ENCODE data around the gene DYNLT2B. TPM values are rescaled to one million over a fixed set of nuclear protein-coding genes. Genes with fewer than 3 reads are reported as not detected.
"Not testable (repeated sequence)": the region's sequence is repeated elsewhere in the genome, so short reads cannot be mapped to it uniquely, and the experiment has no call there.

Gene DYNLT2B
- total and polyA plus RNA-seq, 4 donors = 1.1 to 3.7 (median 2.9) TPM

DNA sequence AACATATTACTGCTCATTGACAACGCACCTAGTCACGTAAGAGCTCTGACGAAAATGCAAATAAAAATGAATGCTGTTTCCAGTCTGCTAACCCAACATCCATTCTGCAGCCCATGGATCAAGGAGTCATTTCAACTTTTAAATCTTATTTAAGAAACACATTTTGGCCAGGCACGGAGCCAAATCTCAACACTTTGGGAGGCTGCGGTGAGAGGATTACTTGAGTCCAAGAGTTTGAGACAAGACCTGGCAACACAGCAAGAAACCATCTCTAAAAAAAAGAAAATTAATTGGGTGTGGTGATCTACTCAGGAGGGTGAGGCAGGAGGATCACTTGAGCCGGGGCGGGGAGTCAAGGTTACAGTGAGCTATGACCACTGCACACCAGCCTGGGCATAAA, 42.5 kb upstream of the DYNLT2B start (continued):
- TF ChIP-seq, protein P1, sequence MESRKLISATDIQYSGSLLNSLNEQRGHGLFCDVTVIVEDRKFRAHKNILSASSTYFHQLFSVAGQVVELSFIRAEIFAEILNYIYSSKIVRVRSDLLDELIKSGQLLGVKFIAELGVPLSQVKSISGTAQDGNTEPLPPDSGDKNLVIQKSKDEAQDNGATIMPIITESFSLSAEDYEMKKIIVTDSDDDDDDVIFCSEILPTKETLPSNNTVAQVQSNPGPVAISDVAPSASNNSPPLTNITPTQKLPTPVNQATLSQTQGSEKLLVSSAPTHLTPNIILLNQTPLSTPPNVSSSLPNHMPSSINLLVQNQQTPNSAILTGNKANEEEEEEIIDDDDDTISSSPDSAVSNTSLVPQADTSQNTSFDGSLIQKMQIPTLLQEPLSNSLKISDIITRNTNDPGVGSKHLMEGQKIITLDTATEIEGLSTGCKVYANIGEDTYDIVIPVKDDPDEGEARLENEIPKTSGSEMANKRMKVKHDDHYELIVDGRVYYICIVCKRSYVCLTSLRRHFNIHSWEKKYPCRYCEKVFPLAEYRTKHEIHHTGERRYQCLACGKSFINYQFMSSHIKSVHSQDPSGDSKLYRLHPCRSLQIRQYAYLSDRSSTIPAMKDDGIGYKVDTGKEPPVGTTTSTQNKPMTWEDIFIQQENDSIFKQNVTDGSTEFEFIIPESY (IDR thresholded peaks at IDR 0.05) = no peak
- no peak for TF ChIP-seq FOXA2 (IDR thresholded peaks at IDR 0.05)

DNA sequence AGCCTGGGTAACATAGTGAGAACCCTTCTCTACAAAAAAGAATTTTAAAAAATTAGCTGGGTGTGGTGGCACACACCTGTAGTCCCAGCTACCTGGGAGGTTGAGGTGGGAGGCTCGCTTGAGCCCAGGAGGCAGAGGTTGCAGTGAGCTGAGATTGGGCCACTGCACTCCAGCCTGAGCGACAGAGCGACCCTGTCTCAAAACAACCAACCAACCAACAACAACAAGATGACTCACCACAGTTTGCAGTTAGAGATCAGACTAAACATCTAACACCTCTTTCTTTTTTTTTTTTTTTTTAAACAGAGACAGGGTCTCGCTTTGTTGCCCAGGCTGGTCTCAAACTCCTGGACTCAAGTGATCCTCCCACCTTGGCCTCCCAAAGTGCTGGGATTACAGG, 40.5 kb upstream of the DYNLT2B start:
- H3K9ac ChIP-seq (ENCODE audit: low read depth in 1 of 2, low read length in 2 of 2); DNase-seq (ENCODE audit: low spot score); H3K4me1 ChIP-seq (ENCODE audit: control insufficient read depth in 4 of 4, insufficient read depth in 4 of 4, low read length in 3 of 4); H3K9me3 ChIP-seq (ENCODE audit: control insufficient read depth in 4 of 4, low read length in 3 of 4); H3K4me3 ChIP-seq (ENCODE audit: low read depth in 1 of 3, low read length in 3 of 3); H3K27ac ChIP-seq (ENCODE audit: low read depth in 1 of 2, low read length in 2 of 2); H3K27me3 ChIP-seq (ENCODE audit: control insufficient read depth in 4 of 4, insufficient read depth in 4 of 4, low read length in 3 of 4): not testable (repeated sequence)
- 98% methylated on average over 4 of the region's 4 CpGs for WGBS
- H3K36me3 ChIP-seq (ENCODE audit: control insufficient read depth in 4 of 4, insufficient read depth in 3 of 4, low read depth in 1 of 4, low read length in 3 of 4) = peaks cover under 1 to 60% (median 45%) of the 10 kb centered on the region in 4 donors

GRCh38 chr3:196357905-196358304, 39.9 kb upstream of the DYNLT2B start:
- H3K36me3 ChIP-seq (ENCODE audit: control insufficient read depth in 4 of 4, insufficient read depth in 3 of 4, low read depth in 1 of 4, low read length in 3 of 4) = peaks cover 0 to 64% (median 47%) of the 10 kb centered on the region in 4 donors
- TF ChIP-seq SP1 (IDR thresholded peaks at IDR 0.05) (no peak), JUND (IDR thresholded peaks at IDR 0.05) (no peak), GABPA (IDR thresholded peaks at IDR 0.05 in 1 of 2, conservative IDR thresholded peaks at IDR 0.05 in 1 of 2) (no peak), MAX (IDR thresholded peaks at IDR 0.05) (no peak), NR2F2 (IDR thresholded peaks at IDR 0.05) (no peak), FOXA1 (IDR thresholded peaks at IDR 0.05) (no peak), RAD21 (IDR thresholded peaks at IDR 0.05) (no peak), TAF1 (conservative IDR thresholded peaks at IDR 0.05) (no peak)
- TF ChIP-seq, protein P2, sequence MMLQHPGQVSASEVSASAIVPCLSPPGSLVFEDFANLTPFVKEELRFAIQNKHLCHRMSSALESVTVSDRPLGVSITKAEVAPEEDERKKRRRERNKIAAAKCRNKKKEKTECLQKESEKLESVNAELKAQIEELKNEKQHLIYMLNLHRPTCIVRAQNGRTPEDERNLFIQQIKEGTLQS (IDR thresholded peaks at IDR 0.05) = no peak
- DNase-seq (ENCODE audit: low spot score) = no peak
- 91% methylated on average over 7 of the region's 7 CpGs for WGBS
- H3K4me3 ChIP-seq (ENCODE audit: low read depth in 1 of 3, low read length in 3 of 3) = no peak overlapping the region
- H3K9me3 ChIP-seq (ENCODE audit: control insufficient read depth in 4 of 4, low read length in 3 of 4) = no peaks in the 10 kb centered on the region
- H3K9ac ChIP-seq (ENCODE audit: low read depth in 1 of 2, low read length in 2 of 2) = no peak overlapping the region
- no peaks in the 10 kb centered on the region for H3K4me1 ChIP-seq (ENCODE audit: control insufficient read depth in 4 of 4, insufficient read depth in 4 of 4, low read length in 3 of 4)
- H3K27me3 ChIP-seq (ENCODE audit: control insufficient read depth in 4 of 4, insufficient read depth in 4 of 4, low read length in 3 of 4) = no peaks in the 10 kb centered on the region
- no peak overlapping the region for H3K27ac ChIP-seq (ENCODE audit: low read depth in 1 of 2, low read length in 2 of 2)

GRCh38 chr3:196356556-196356955, 38.5 kb upstream of the DYNLT2B start:
- H3K27ac ChIP-seq (ENCODE audit: low read depth in 1 of 2, low read length in 2 of 2) = no peak overlapping the region
- H3K36me3 ChIP-seq (ENCODE audit: control insufficient read depth in 4 of 4, insufficient read depth in 3 of 4, low read depth in 1 of 4, low read length in 3 of 4) = peaks cover 0 to 54% (median 37%) of the 10 kb centered on the region in 4 donors
- no peaks in the 10 kb centered on the region for H3K27me3 ChIP-seq (ENCODE audit: control insufficient read depth in 4 of 4, insufficient read depth in 4 of 4, low read length in 3 of 4)
- TF ChIP-seq, protein P3, sequence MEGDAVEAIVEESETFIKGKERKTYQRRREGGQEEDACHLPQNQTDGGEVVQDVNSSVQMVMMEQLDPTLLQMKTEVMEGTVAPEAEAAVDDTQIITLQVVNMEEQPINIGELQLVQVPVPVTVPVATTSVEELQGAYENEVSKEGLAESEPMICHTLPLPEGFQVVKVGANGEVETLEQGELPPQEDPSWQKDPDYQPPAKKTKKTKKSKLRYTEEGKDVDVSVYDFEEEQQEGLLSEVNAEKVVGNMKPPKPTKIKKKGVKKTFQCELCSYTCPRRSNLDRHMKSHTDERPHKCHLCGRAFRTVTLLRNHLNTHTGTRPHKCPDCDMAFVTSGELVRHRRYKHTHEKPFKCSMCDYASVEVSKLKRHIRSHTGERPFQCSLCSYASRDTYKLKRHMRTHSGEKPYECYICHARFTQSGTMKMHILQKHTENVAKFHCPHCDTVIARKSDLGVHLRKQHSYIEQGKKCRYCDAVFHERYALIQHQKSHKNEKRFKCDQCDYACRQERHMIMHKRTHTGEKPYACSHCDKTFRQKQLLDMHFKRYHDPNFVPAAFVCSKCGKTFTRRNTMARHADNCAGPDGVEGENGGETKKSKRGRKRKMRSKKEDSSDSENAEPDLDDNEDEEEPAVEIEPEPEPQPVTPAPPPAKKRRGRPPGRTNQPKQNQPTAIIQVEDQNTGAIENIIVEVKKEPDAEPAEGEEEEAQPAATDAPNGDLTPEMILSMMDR (IDR thresholded peaks at IDR 0.05; ENCODE audit: low read depth, low read length, missing input control) = no peak
- TF ChIP-seq RAD21 (IDR thresholded peaks at IDR 0.05) (no peak), FOXA2 (IDR thresholded peaks at IDR 0.05) (no peak), EGR1 (IDR thresholded peaks at IDR 0.05; ENCODE audit: low read depth in 2 of 2) (no peak), MAX (IDR thresholded peaks at IDR 0.05) (no peak), NR2F2 (IDR thresholded peaks at IDR 0.05) (no peak), GABPA (IDR thresholded peaks at IDR 0.05 in 1 of 2, conservative IDR thresholded peaks at IDR 0.05 in 1 of 2) (no peak), JUND (IDR thresholded peaks at IDR 0.05) (no peak), HNF4G (IDR thresholded peaks at IDR 0.05) (no peak)
- TF ChIP-seq, protein P1 (IDR thresholded peaks at IDR 0.05) = no peak
- no peaks in the 10 kb centered on the region for H3K9me3 ChIP-seq (ENCODE audit: control insufficient read depth in 4 of 4, low read length in 3 of 4)
- no peak overlapping the region for H3K4me3 ChIP-seq (ENCODE audit: low read depth in 1 of 3, low read length in 3 of 3)
- no peaks in the 10 kb centered on the region for H3K4me1 ChIP-seq (ENCODE audit: control insufficient read depth in 4 of 4, insufficient read depth in 4 of 4, low read length in 3 of 4)
- H3K9ac ChIP-seq (ENCODE audit: low read depth in 1 of 2, low read length in 2 of 2) = no peak overlapping the region
- DNase-seq (ENCODE audit: low spot score) = no peak
- 88% methylated on average over 4 of the region's 4 CpGs for WGBS

Measured in liver (tissue), 9 donors.